Parathyroid adenoma (tissue), 2 donors: Measurements from ENCODE around the gene HPS1.

Source experiments
- H2AFZ ChIP-seq: fragments of 300-600 bp; sonication (generic); one replicate; pipeline ENCODE4 v1.7.0; 2017; ENCODE audit warnings: antibody characterized with exemption, mild to moderate bottlenecking
- H3K27ac ChIP-seq: fragments of 300-600 bp; sonication (generic); one replicate; pipeline ENCODE4 v1.7.0; 2017
- H3K27me3 ChIP-seq: fragments of 300-600 bp; sonication (generic); one replicate; pipeline ENCODE4 v1.7.0; 2017; ENCODE audit warnings: low read length; ENCODE audit not compliant: control insufficient read depth, insufficient read depth
- H3K36me3 ChIP-seq: fragments of 300-600 bp; sonication (generic); one replicate; pipeline ENCODE4 v1.7.0; 2017; ENCODE audit warnings: low read length; ENCODE audit not compliant: control insufficient read depth, insufficient read depth
- H3K4me1 ChIP-seq: fragments of 300-600 bp; sonication (generic); one replicate; pipeline ENCODE4 v1.7.0; 2017; ENCODE audit warnings: control low read depth
- H3K4me2 ChIP-seq: fragments of 300-600 bp; sonication (generic); one replicate; pipeline ENCODE4 v1.7.0; 2017; ENCODE audit warnings: low read length
- H3K4me3 ChIP-seq: fragments of 300-600 bp; sonication (generic); one replicate; pipeline ENCODE4 v1.7.0; 2017; ENCODE audit warnings: low read depth, low read length
- H3K79me2 ChIP-seq: fragments of 300-600 bp; sonication (generic); one replicate; pipeline ENCODE4 v1.7.0; 2017; ENCODE audit warnings: control low read depth
- H3K9ac ChIP-seq: fragments of 300-600 bp; sonication (generic); one replicate; pipeline ENCODE4 v1.7.0; 2017; ENCODE audit warnings: mild to moderate bottlenecking
- H3K9me3 ChIP-seq: fragments of 300-600 bp; sonication (generic); one replicate; pipeline ENCODE4 v1.7.0; 2017; ENCODE audit warnings: low read length; ENCODE audit not compliant: control insufficient read depth
- CTCF ChIP-seq: fragments of 300-600 bp; sonication (generic); IDR thresholded peaks from one replicate; pipeline ENCODE4 v1.7.0; 2017; ENCODE audit warnings: antibody characterized with exemption, mild to moderate bottlenecking
- donor health status: primary hyperparathyroidism.

Gene HPS1

DNA sequence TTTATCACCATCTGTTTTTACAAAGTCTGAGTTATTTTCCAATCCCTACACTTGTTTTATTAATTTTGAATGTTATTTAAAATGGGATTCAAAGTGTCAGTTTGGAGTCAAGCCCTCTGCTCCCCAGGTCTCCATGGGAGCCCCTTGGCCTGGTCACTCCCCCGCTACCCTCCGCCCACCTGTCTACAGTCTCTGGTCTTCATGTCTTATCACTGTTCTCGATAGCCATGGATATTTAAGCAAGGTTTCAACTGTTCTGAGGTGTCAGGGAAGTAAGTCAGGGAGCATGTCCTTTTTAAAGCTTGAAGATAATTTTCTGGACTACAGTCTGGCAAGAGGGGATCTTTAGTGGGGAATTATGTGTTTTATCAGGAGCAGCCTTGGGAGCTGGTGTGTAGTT, 19.1 kb upstream of the HPS1 start:
- no peak overlapping the region for H2AFZ ChIP-seq

GRCh38 chr10:98463976-98464754, 17.4 kb upstream of the HPS1 start:
- Histone ChIP-seq H3K79me2 (no peaks in the 10 kb centered on the region), H3K9ac (no peak overlapping the region), H2AFZ (no peak overlapping the region), H3K4me3 (no peak overlapping the region), H3K36me3 (no peaks in the 10 kb centered on the region), H3K4me2 (no peak overlapping the region), H3K4me1 (peaks cover 3% of the 10 kb centered on the region), H3K9me3 (no peaks in the 10 kb centered on the region), H3K27ac (no peak overlapping the region), H3K27me3 (no peaks in the 10 kb centered on the region)
- no peak for TF ChIP-seq CTCF

More for the DNA sequence above, 19.1 kb upstream of the HPS1 start:
- H3K9ac ChIP-seq = no peak overlapping the region
- H3K4me2 ChIP-seq = no peak overlapping the region
- peaks cover 3% of the 10 kb centered on the region for H3K4me1 ChIP-seq
- TF ChIP-seq CTCF = no peak
- H3K4me3 ChIP-seq = no peak overlapping the region
- no peaks in the 10 kb centered on the region for H3K9me3 ChIP-seq
- H3K27me3 ChIP-seq = no peaks in the 10 kb centered on the region
- no peak overlapping the region for H3K27ac ChIP-seq
- H3K36me3 ChIP-seq = no peaks in the 10 kb centered on the region
- H3K79me2 ChIP-seq = no peaks in the 10 kb centered on the region

- Histone ChIP-seq H3K27ac (no peak overlapping the region), H3K79me2 (no peaks in the 10 kb centered on the region), H3K36me3 (no peaks in the 10 kb centered on the region), H3K27me3 (no peaks in the 10 kb centered on the region), H3K9me3 (no peaks in the 10 kb centered on the region), H2AFZ (no peak overlapping the region), H3K4me3 (no peak overlapping the region), H3K4me1 (peaks cover 3% of the 10 kb centered on the region), H3K4me2 (no peak overlapping the region), H3K9ac (no peak overlapping the region)
- no peak for TF ChIP-seq CTCF
Observed at GRCh38 chr10:98463016-98463415, 16.3 kb upstream of the HPS1 start.

DNA sequence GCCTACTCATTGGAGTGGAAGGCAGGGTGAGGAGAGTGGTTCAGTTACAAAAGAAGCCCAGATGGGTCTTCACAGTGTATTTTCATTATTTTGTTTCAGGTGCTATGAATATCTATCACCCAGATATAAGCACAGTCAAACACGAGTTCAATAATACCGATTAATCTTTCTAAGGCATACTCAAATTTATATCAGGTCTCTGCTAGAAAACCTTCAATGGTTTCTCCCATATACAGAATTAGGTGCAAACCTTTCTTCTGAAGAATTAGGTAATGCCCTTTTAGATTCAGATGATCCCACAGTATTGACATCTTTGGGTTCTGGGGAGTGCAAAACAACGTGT, 14.7 kb upstream of the HPS1 start:
- no peaks in the 10 kb centered on the region for H3K36me3 ChIP-seq
- H3K27ac ChIP-seq = no peak overlapping the region
- H3K4me1 ChIP-seq = no peaks in the 10 kb centered on the region
- H3K27me3 ChIP-seq = no peaks in the 10 kb centered on the region
- no peak overlapping the region for H3K4me2 ChIP-seq
- H3K9ac ChIP-seq = no peak overlapping the region
- no peak for TF ChIP-seq CTCF
- H3K4me3 ChIP-seq = no peak overlapping the region
- no peak overlapping the region for H2AFZ ChIP-seq
- no peaks in the 10 kb centered on the region for H3K9me3 ChIP-seq
- no peaks in the 10 kb centered on the region for H3K79me2 ChIP-seq
